Measurements from ENCODE around the gene NDP.

The NDP gene

GRCh38 chrX:44003975-44004374 is 30.8 kb upstream of the NDP start:
- no peak overlapping the region for H3K4me3 ChIP-seq (ENCODE audit: low read length in 2 of 2)
- no peak overlapping the region for H3K9ac ChIP-seq (ENCODE audit: low read depth in 1 of 2, low read length in 2 of 2)
- no peaks in the 10 kb centered on the region for H3K36me3 ChIP-seq (ENCODE audit: control insufficient read depth in 2 of 2, insufficient read depth in 2 of 2, low read length in 2 of 2)
- H3K9me3 ChIP-seq (ENCODE audit: control insufficient read depth in 2 of 2, low read length in 2 of 2) = no peaks in the 10 kb centered on the region
- no peak overlapping the region for H3K27ac ChIP-seq (ENCODE audit: low read depth in 2 of 2, low read length in 2 of 2)
- H3K27me3 ChIP-seq (ENCODE audit: control insufficient read depth in 2 of 2, insufficient read depth in 2 of 2, low read length in 2 of 2) = no peaks in the 10 kb centered on the region
- no peaks in the 10 kb centered on the region for H3K4me1 ChIP-seq (ENCODE audit: control insufficient read depth in 2 of 2, insufficient read depth in 2 of 2, low read length in 2 of 2)

GRCh38 chrX:44002567-44002966 is 29.4 kb upstream of the NDP start:
- no peak overlapping the region for H3K9ac ChIP-seq (ENCODE audit: low read depth in 1 of 2, low read length in 2 of 2)
- H3K4me1 ChIP-seq (ENCODE audit: control insufficient read depth in 2 of 2, insufficient read depth in 2 of 2, low read length in 2 of 2) = no peaks in the 10 kb centered on the region
- H3K27ac ChIP-seq (ENCODE audit: low read depth in 2 of 2, low read length in 2 of 2) = no peak overlapping the region
- no peaks in the 10 kb centered on the region for H3K36me3 ChIP-seq (ENCODE audit: control insufficient read depth in 2 of 2, insufficient read depth in 2 of 2, low read length in 2 of 2)
- H3K27me3 ChIP-seq (ENCODE audit: control insufficient read depth in 2 of 2, insufficient read depth in 2 of 2, low read length in 2 of 2) = no peaks in the 10 kb centered on the region
- H3K9me3 ChIP-seq (ENCODE audit: control insufficient read depth in 2 of 2, low read length in 2 of 2) = no peaks in the 10 kb centered on the region
- no peak overlapping the region for H3K4me3 ChIP-seq (ENCODE audit: low read length in 2 of 2)

GRCh38 chrX:43998374-43998773 is 25.2 kb upstream of the NDP start:
- Histone ChIP-seq H3K4me3 (ENCODE audit: low read length in 2 of 2) (no peak overlapping the region), H3K9ac (ENCODE audit: low read depth in 1 of 2, low read length in 2 of 2) (no peak overlapping the region), H3K27me3 (ENCODE audit: control insufficient read depth in 2 of 2, insufficient read depth in 2 of 2, low read length in 2 of 2) (no peaks in the 10 kb centered on the region), H3K36me3 (ENCODE audit: control insufficient read depth in 2 of 2, insufficient read depth in 2 of 2, low read length in 2 of 2) (no peaks in the 10 kb centered on the region), H3K27ac (ENCODE audit: low read depth in 2 of 2, low read length in 2 of 2) (no peak overlapping the region), H3K4me1 (ENCODE audit: control insufficient read depth in 2 of 2, insufficient read depth in 2 of 2, low read length in 2 of 2) (no peaks in the 10 kb centered on the region), H3K9me3 (ENCODE audit: control insufficient read depth in 2 of 2, low read length in 2 of 2) (no peaks in the 10 kb centered on the region)

- H3K4me1 ChIP-seq (ENCODE audit: control insufficient read depth in 2 of 2, insufficient read depth in 2 of 2, low read length in 2 of 2) = no peaks in the 10 kb centered on the region
- no peaks in the 10 kb centered on the region for H3K27me3 ChIP-seq (ENCODE audit: control insufficient read depth in 2 of 2, insufficient read depth in 2 of 2, low read length in 2 of 2)
- H3K4me3 ChIP-seq (ENCODE audit: low read length in 2 of 2) = no peak overlapping the region
- H3K36me3 ChIP-seq (ENCODE audit: control insufficient read depth in 2 of 2, insufficient read depth in 2 of 2, low read length in 2 of 2) = no peaks in the 10 kb centered on the region
- H3K9me3 ChIP-seq (ENCODE audit: control insufficient read depth in 2 of 2, low read length in 2 of 2) = no peaks in the 10 kb centered on the region
- H3K9ac ChIP-seq (ENCODE audit: low read depth in 1 of 2, low read length in 2 of 2) = no peak overlapping the region
- no peak overlapping the region for H3K27ac ChIP-seq (ENCODE audit: low read depth in 2 of 2, low read length in 2 of 2)
Measured at GRCh38 chrX:43996491-43996890, 23.3 kb upstream of the NDP start.

GRCh38 chrX:43986083-43986482 is 12.9 kb upstream of the NDP start:
- H3K9ac ChIP-seq (ENCODE audit: low read depth in 1 of 2, low read length in 2 of 2) = no peak overlapping the region
- H3K4me3 ChIP-seq (ENCODE audit: low read length in 2 of 2) = no peak overlapping the region
- no peaks in the 10 kb centered on the region for H3K4me1 ChIP-seq (ENCODE audit: control insufficient read depth in 2 of 2, insufficient read depth in 2 of 2, low read length in 2 of 2)
- no peaks in the 10 kb centered on the region for H3K36me3 ChIP-seq (ENCODE audit: control insufficient read depth in 2 of 2, insufficient read depth in 2 of 2, low read length in 2 of 2)
- H3K27ac ChIP-seq (ENCODE audit: low read depth in 2 of 2, low read length in 2 of 2) = no peak overlapping the region
- H3K27me3 ChIP-seq (ENCODE audit: control insufficient read depth in 2 of 2, insufficient read depth in 2 of 2, low read length in 2 of 2) = no peaks in the 10 kb centered on the region
- no peaks in the 10 kb centered on the region for H3K9me3 ChIP-seq (ENCODE audit: control insufficient read depth in 2 of 2, low read length in 2 of 2)

GRCh38 chrX:43985511-43985910 is 12.3 kb upstream of the NDP start:
- no peaks in the 10 kb centered on the region for H3K36me3 ChIP-seq (ENCODE audit: control insufficient read depth in 2 of 2, insufficient read depth in 2 of 2, low read length in 2 of 2)
- no peak overlapping the region for H3K27ac ChIP-seq (ENCODE audit: low read depth in 2 of 2, low read length in 2 of 2)
- H3K27me3 ChIP-seq (ENCODE audit: control insufficient read depth in 2 of 2, insufficient read depth in 2 of 2, low read length in 2 of 2) = no peaks in the 10 kb centered on the region
- no peak overlapping the region for H3K9ac ChIP-seq (ENCODE audit: low read depth in 1 of 2, low read length in 2 of 2)
- H3K4me1 ChIP-seq (ENCODE audit: control insufficient read depth in 2 of 2, insufficient read depth in 2 of 2, low read length in 2 of 2) = no peaks in the 10 kb centered on the region
- no peak overlapping the region for H3K4me3 ChIP-seq (ENCODE audit: low read length in 2 of 2)
- no peaks in the 10 kb centered on the region for H3K9me3 ChIP-seq (ENCODE audit: control insufficient read depth in 2 of 2, low read length in 2 of 2)

- Histone ChIP-seq H3K27ac (ENCODE audit: low read depth in 2 of 2, low read length in 2 of 2) (no peak overlapping the region), H3K4me3 (ENCODE audit: low read length in 2 of 2) (no peak overlapping the region), H3K9ac (ENCODE audit: low read depth in 1 of 2, low read length in 2 of 2) (no peak overlapping the region), H3K27me3 (ENCODE audit: control insufficient read depth in 2 of 2, insufficient read depth in 2 of 2, low read length in 2 of 2) (peaks cover 11 to 12% of the 10 kb centered on the region in 2 donors), H3K9me3 (ENCODE audit: control insufficient read depth in 2 of 2, low read length in 2 of 2) (no peaks in the 10 kb centered on the region), H3K36me3 (ENCODE audit: control insufficient read depth in 2 of 2, insufficient read depth in 2 of 2, low read length in 2 of 2) (no peaks in the 10 kb centered on the region), H3K4me1 (ENCODE audit: control insufficient read depth in 2 of 2, insufficient read depth in 2 of 2, low read length in 2 of 2) (peaks cover 0 to 2% of the 10 kb centered on the region in 2 donors)
Measured at GRCh38 chrX:43978226-43978625, 5.0 kb upstream of the NDP start.

GRCh38 chrX:43976205-43976604 is 3.0 kb upstream of the NDP start:
- Histone ChIP-seq H3K4me1 (ENCODE audit: control insufficient read depth in 2 of 2, insufficient read depth in 2 of 2, low read length in 2 of 2) (peaks cover 0 to 4% of the 10 kb centered on the region in 2 donors), H3K36me3 (ENCODE audit: control insufficient read depth in 2 of 2, insufficient read depth in 2 of 2, low read length in 2 of 2) (no peaks in the 10 kb centered on the region), H3K4me3 (ENCODE audit: low read length in 2 of 2) (no peak overlapping the region), H3K9me3 (ENCODE audit: control insufficient read depth in 2 of 2, low read length in 2 of 2) (no peaks in the 10 kb centered on the region), H3K27me3 (ENCODE audit: control insufficient read depth in 2 of 2, insufficient read depth in 2 of 2, low read length in 2 of 2) (peaks cover 18 to 21% of the 10 kb centered on the region in 2 donors), H3K27ac (ENCODE audit: low read depth in 2 of 2, low read length in 2 of 2) (no peak overlapping the region), H3K9ac (ENCODE audit: low read depth in 1 of 2, low read length in 2 of 2) (no peak overlapping the region)

GRCh38 chrX:43975796-43976195 is 2.6 kb upstream of the NDP start:
- Histone ChIP-seq H3K4me1 (ENCODE audit: control insufficient read depth in 2 of 2, insufficient read depth in 2 of 2, low read length in 2 of 2) (peaks cover 0 to 4% of the 10 kb centered on the region in 2 donors), H3K27ac (ENCODE audit: low read depth in 2 of 2, low read length in 2 of 2) (no peak overlapping the region), H3K27me3 (ENCODE audit: control insufficient read depth in 2 of 2, insufficient read depth in 2 of 2, low read length in 2 of 2) (peaks cover 19 to 21% of the 10 kb centered on the region in 2 donors), H3K4me3 (ENCODE audit: low read length in 2 of 2) (no peak overlapping the region), H3K9me3 (ENCODE audit: control insufficient read depth in 2 of 2, low read length in 2 of 2) (no peaks in the 10 kb centered on the region), H3K36me3 (ENCODE audit: control insufficient read depth in 2 of 2, insufficient read depth in 2 of 2, low read length in 2 of 2) (no peaks in the 10 kb centered on the region), H3K9ac (ENCODE audit: low read depth in 1 of 2, low read length in 2 of 2) (no peak overlapping the region)

GRCh38 chrX:43974741-43975465 is 1.7 kb upstream of the NDP start:
- H3K9me3 ChIP-seq (ENCODE audit: control insufficient read depth in 2 of 2, low read length in 2 of 2) = no peaks in the 10 kb centered on the region

More at GRCh38 chrX:43974741-43975465, 1.7 kb upstream of the NDP start:
- H3K9ac ChIP-seq (ENCODE audit: low read depth in 1 of 2, low read length in 2 of 2) = no peak overlapping the region
- no peaks in the 10 kb centered on the region for H3K36me3 ChIP-seq (ENCODE audit: control insufficient read depth in 2 of 2, insufficient read depth in 2 of 2, low read length in 2 of 2)
- H3K4me3 ChIP-seq (ENCODE audit: low read length in 2 of 2) = no peak overlapping the region
- H3K4me1 ChIP-seq (ENCODE audit: control insufficient read depth in 2 of 2, insufficient read depth in 2 of 2, low read length in 2 of 2) = peaks cover 0 to 7% of the 10 kb centered on the region in 2 donors
- H3K27me3 ChIP-seq (ENCODE audit: control insufficient read depth in 2 of 2, insufficient read depth in 2 of 2, low read length in 2 of 2) = peaks cover 24 to 26% of the 10 kb centered on the region in 2 donors
- no peak overlapping the region for H3K27ac ChIP-seq (ENCODE audit: low read depth in 2 of 2, low read length in 2 of 2)
